Activated CD4-positive, alpha-beta T cell treated with anti-CD3 and anti-CD28 coated beads for 36 hours (primary cell): ENCODE results near the gene SOAT1. TPM values are rescaled to one million over a fixed set of nuclear protein-coding genes. Genes with fewer than 3 reads are reported as not detected.
"Not testable (repeated sequence)": the region's sequence is repeated elsewhere in the genome, so short reads cannot be mapped to it uniquely, and the experiment has no call there.

ENCODE experiments used
- ATAC-seq: fragments of 200-7000 bp; cut with Tn5 transposase; one replicate; pipeline ENCODE4 v1.10.0; 2021; ENCODE audit warnings: mild to moderate bottlenecking, moderate library complexity
- CTCF ChIA-PET: fragments of 350-600 bp; sonication (Branson Sonifier 250); formaldehyde crosslinking; loops from one replicate; lab custom pipeline; 2021; ENCODE audit warnings: antibody characterized with exemption; lab: Charles Lee
- POLR2A ChIA-PET: fragments of 350-600 bp; sonication (Branson Sonifier 250); formaldehyde crosslinking; loops from one replicate; lab custom pipeline; 2021; ENCODE audit warnings: antibody characterized with exemption, inconsistent platforms; lab: Charles Lee
- DNase-seq: peaks from one replicate; pipeline ENCODE4 v3.0.0-alpha.2; 2020
- H3K27ac Mint-ChIP-seq: one replicate; pipeline ENCODE4 v1.8.0; 2021; ENCODE audit warnings: mixed read lengths
- H3K27me3 Mint-ChIP-seq: one replicate; pipeline ENCODE4 v1.8.0; 2021; ENCODE audit warnings: mixed read lengths
- H3K36me3 Mint-ChIP-seq: one replicate; pipeline ENCODE4 v1.8.0; 2021; ENCODE audit warnings: low read depth, mixed read lengths
- H3K4me1 Mint-ChIP-seq: one replicate; pipeline ENCODE4 v1.8.0; 2021; ENCODE audit warnings: mixed read lengths
- H3K4me3 Mint-ChIP-seq: one replicate; pipeline ENCODE4 v1.8.0; 2021; ENCODE audit warnings: mild to moderate bottlenecking, moderate library complexity, mixed read lengths
- H3K9me3 Mint-ChIP-seq: one replicate; pipeline ENCODE4 v1.8.0; 2021; ENCODE audit warnings: low read depth, mixed read lengths
- intact Hi-C, 2 experiments: fragments of 100-400 bp; cut with DNase I in 1 of 2; cut with micrococcal nuclease in 1 of 2; formaldehyde crosslinking; loops; one replicate each; pipeline versions ENCODE4 v1.14.2 to v1.15.1; 2022 to 2024; cut with DNase I, micrococcal nuclease
- total RNA-seq, 2 experiments: library from RNA; stranded (reverse); gene quantifications; one replicate each; pipeline ENCODE4 v1.2.3, GENCODE V29; 2021

SOAT1 gene
- total RNA-seq, result 10 to 100 TPM; 49.8 to 52.0 TPM

DNA sequence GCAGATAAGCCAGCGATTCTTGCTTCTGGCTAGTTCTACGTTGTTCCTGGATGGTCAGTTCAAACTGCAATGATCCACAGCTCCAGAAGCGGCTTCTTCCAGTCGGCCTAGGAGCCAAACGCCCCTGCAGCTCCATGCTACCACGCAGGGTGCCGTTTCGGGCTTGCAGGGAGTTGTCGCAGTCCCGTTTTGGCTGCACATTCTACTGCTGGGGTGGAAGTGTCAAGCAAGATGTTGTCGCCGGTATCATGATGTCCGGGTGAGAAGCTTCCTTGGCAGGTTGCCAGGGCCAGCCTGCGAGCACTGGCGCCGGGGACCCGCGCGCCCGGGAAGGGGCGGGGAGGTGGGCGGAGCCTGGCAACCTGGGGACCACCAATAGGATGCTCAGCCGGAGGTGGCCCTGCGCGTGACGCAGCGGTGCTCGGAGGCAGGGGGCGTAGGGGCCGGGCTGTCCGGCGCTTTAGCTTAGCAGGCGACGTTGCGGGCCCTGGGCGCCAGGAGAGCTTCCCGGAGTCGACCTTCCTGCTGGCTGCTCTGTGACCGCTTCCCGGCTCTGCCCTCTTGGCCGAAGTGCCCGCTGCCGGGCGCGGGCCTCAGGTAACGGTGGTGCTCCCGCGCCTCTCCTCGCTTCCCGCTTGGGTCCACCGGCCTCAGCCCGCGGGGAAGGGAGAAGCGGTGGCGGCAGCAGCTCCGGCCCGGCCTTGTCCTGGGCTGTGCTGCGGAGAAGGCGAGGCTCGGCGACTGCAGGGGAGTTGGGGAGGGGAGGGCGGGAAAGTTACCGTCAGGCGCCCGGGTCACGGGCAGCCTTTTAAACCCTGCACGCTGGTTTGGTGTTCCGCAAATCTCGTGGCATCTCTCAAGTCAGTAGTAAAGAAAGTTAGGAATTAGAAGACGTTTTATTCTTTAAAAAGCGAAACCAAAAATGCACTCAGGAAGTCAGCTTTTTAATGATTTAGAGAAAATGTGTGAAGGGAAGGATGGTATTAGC lies at the start of gene SOAT1:
SOAT1 (plus strand) TSS at position 458 of the 988 bp plus-strand sequence. CDS start 8,888 bp downstream, outside the sequence.
- CTCF ChIA-PET, result interaction anchor here (0.5 to 2.8 kb wide), 17 partner anchors 10 to 709 kb away, joined by 3 to 15 read pairs (median 3); partner anchors contain the start of genes ABL2, AXDND1 and TOR3A
- H3K27me3 Mint-ChIP-seq, result no peaks in the 10 kb centered on the region
- H3K4me1 Mint-ChIP-seq, result peaks cover 40% of the 10 kb centered on the region
- POLR2A ChIA-PET, result interaction anchor here (0.5 to 0.8 kb wide), 4 partner anchors 26 to 73 kb away, joined by 3 to 4 read pairs (median 4); no protein-coding TSS in a partner anchor
- intact Hi-C loops, result loop anchor here (1.0 to 10.0 kb wide), 11 partner anchors 63 to 661 kb away; partner anchors contain the start of genes AXDND1 (in 2 of the 2), ABL2 (in 1 of the 2), CEP350 (in 1 of the 2) and FAM20B (in 1 of the 2)
- H3K27ac Mint-ChIP-seq, result peak within 1 kb of the TSS; percentile 91
- no peaks in the 10 kb centered on the region for H3K9me3 Mint-ChIP-seq
- H3K36me3 Mint-ChIP-seq, result peaks cover 11% of the 10 kb centered on the region
- peak; percentile 96 for DNase-seq
- peak; percentile 95 for ATAC-seq
- peak within 1 kb of the TSS; percentile 77 for H3K4me3 Mint-ChIP-seq

DNA sequence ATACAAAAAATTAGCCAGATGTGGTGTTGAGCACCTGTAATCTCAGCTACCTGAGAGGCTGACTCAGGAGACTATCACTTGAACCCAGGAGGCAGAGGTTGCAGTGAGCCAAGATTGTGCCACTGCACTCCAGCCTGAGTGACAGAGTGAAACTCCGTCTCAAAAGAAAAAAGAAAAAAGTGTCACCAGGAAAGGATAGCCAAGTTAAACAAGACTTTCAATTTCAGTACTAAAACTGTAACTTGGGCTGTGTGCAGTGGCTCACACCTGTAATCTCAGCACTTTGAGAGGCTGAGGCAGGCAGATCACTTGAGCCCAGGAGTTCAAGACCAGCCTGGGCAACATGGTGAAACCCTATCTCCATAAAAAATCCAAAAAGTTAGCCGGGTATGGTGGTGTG lies 48.2 kb upstream of the SOAT1 start:
- H3K4me1 Mint-ChIP-seq, H3K9me3 Mint-ChIP-seq, H3K4me3 Mint-ChIP-seq, H3K27me3 Mint-ChIP-seq, H3K27ac Mint-ChIP-seq, intact Hi-C loops, H3K36me3 Mint-ChIP-seq, DNase-seq, ATAC-seq: not testable (repeated sequence)
- POLR2A ChIA-PET, result interaction anchor here (0.6 kb wide), 1 partner anchor 83 kb away, joined by 4 read pairs; no protein-coding TSS in a partner anchor
- CTCF ChIA-PET, result interaction anchor here (0.6 kb wide), 1 partner anchor 815 kb away, joined by 4 read pairs; no protein-coding TSS in a partner anchor

DNA sequence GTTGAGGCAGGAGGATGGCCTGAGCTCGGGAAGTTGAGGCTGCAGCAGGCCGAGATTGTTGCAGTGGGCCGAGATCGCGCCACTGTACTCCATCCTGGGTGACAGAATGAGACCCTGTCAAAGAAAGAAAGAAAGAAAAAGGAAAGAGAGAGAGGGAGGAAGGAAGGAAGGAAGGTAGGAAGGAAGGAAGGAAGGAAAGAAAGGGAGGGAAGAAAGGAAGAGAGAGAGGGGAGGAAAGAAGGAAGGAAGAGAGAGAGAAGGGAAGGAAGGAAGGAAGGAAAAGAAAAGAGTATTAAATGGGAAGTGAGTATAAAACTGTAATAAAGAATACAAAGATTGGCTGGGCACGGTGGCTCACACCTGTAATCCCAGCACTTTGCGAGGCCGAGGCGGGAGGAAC lies 45.7 kb upstream of the SOAT1 start:
- ChIA-PET POLR2A (interaction anchor here (0.7 kb wide), 1 partner anchor 746 kb away, joined by 5 read pairs; no protein-coding TSS in a partner anchor), CTCF (interaction anchor here (0.7 to 1.0 kb wide), 4 partner anchors 10 to 705 kb away, joined by 3 to 4 read pairs (median 3); no protein-coding TSS in a partner anchor)
- Mint-ChIP-seq H3K9me3 (no peaks in the 10 kb centered on the region), H3K4me1 (no peaks in the 10 kb centered on the region), H3K27ac (no peak overlapping the region), H3K27me3 (no peaks in the 10 kb centered on the region), H3K36me3 (no peaks in the 10 kb centered on the region), H3K4me3 (no peak overlapping the region)
- DNase-seq, result no peak
- no peak for ATAC-seq
- intact Hi-C loops, result no loop called here

DNA sequence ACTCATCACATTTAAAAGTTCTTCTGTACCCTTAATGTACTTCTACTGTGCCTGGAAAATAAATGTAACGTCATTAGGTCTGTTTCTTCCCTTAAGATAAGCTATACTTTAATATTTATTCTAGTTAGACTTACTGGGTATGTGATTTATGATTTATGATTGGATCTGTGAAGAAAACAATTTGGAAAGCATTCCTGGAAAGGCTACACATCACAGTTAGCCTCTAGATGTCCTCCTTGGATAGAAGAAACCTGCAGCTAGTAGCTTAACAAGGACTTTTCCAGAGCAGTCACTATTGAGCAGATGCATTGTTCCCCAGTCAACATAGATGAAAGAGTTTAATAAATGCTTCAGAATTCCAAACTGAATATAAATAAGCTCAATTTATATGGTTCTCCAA lies 41.9 kb upstream of the SOAT1 start:
- no peak overlapping the region for H3K4me3 Mint-ChIP-seq
- H3K4me1 Mint-ChIP-seq, result no peaks in the 10 kb centered on the region
- ChIA-PET POLR2A (no interaction called here), CTCF (interaction anchor here (0.8 to 1.7 kb wide), 6 partner anchors 14 to 563 kb away, joined by 3 to 14 read pairs (median 4); no protein-coding TSS in a partner anchor)
- ATAC-seq, result no peak
- no peaks in the 10 kb centered on the region for H3K27me3 Mint-ChIP-seq
- H3K36me3 Mint-ChIP-seq, result no peaks in the 10 kb centered on the region
- no peak for DNase-seq
- intact Hi-C loops, result loop anchor here (1.0 kb wide), 1 partner anchor 118 kb away; no protein-coding TSS in a partner anchor
- no peaks in the 10 kb centered on the region for H3K9me3 Mint-ChIP-seq
- no peak overlapping the region for H3K27ac Mint-ChIP-seq

DNA sequence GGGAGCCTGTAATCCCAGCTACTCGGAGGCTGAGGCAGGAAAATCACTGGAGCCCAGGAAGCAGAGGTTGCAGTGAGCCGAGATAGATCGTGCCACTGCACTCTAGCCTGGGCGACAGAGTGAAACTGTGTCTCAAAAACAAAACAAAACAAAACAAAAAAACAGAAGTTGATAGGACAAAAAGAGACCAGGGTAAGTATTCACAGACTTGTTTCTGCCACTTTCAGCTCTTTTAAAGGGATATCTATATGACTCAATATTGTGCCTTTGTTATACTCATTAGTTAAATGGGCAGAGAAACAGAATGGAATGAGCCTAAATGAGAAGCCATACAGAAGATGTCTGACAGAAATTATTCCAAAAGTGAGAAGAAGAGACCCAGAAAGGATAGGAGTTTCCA lies 41.0 kb upstream of the SOAT1 start:
- no peak overlapping the region for H3K27ac Mint-ChIP-seq
- ChIA-PET POLR2A (no interaction called here), CTCF (interaction anchor here (0.6 to 1.7 kb wide), 3 partner anchors 113 to 118 kb away, joined by 4 to 14 read pairs (median 4); no protein-coding TSS in a partner anchor)
- no peaks in the 10 kb centered on the region for H3K36me3 Mint-ChIP-seq
- H3K27me3 Mint-ChIP-seq, result no peaks in the 10 kb centered on the region
- intact Hi-C loops, result no loop called here
- no peak overlapping the region for H3K4me3 Mint-ChIP-seq
- no peaks in the 10 kb centered on the region for H3K4me1 Mint-ChIP-seq
- H3K9me3 Mint-ChIP-seq, result no peaks in the 10 kb centered on the region
- DNase-seq (no peak), ATAC-seq (no peak)

DNA sequence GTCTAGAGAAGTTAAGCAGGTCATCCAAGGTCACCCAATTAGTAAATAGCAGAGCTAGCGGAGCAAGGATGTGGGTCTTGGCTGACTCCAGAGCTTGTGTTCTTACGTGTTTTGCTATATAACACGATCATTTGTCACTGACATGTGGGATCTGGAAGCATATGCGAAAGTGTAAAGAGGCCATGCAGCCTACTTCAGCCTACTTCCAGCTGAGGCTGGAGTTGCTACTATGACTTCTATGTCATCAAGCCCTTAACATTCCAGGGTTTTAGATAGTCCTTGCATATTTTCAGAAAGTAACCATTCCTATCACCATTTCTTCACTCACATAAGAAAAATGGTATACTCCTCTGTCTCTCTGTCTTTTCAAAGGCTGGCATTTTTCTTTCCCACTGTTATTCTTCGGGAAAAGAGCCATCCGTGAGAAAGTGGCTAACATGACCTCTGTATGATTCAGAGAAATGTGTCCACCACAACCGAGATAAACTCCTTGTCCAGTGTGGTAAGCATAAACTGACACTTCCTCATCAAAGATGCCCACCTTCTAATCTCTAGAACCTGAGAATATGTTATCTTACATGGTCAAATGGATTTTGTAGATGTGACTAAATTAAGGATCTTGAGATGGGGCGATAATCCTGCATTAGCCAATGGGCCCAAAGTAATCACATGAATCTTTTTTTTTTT lies 40.2 kb upstream of the SOAT1 start:
- Mint-ChIP-seq H3K36me3 (no peaks in the 10 kb centered on the region), H3K27me3 (no peaks in the 10 kb centered on the region), H3K4me3 (no peak overlapping the region), H3K27ac (no peak overlapping the region), H3K4me1 (no peaks in the 10 kb centered on the region), H3K9me3 (no peaks in the 10 kb centered on the region)
- CTCF ChIA-PET, result interaction anchor here (0.6 to 0.7 kb wide), 2 partner anchors 112 to 172 kb away, joined by 3 to 4 read pairs; no protein-coding TSS in a partner anchor
- intact Hi-C loops, result no loop called here
- ATAC-seq (no peak), DNase-seq (no peak)
- POLR2A ChIA-PET, result no interaction called here

DNA sequence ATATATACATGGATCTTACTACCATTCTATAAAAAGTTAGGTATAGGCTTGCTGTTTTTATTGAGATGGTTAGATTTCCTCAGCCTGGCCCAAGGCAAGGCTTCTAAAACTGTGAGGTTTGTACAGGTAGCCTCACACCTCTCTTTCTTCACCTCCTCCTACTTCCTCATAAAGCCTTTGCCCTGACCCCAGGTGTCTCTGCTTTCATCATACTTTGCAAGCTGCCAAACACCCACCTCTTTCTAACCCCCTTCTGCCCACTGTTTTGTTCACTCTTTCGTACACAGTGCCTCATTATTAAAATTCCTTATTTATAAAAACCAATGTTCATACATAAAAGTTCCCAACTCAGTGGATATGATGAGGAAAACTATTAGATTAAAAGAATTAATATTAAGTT lies 31.4 kb upstream of the SOAT1 start:
- no peak for ATAC-seq

DNA sequence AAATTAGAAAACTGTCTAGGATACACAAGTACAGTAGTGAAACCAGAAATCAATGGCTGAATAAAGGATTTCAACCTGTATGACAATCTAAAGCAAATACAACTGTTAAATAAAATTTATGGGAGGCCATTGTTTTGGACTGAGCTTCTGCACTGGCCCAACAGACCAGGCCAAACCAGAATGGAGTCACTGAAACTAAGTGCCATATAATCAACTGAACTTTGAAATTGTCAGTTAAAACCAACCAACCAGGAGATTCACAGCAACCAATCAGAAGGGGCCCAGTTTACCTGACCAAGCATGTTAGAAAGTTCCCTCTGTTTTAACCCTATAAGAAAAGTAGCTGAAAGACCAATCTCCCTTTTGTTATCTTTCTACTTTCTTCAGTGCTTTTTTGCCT lies 30.5 kb upstream of the SOAT1 start:
- no peak for ATAC-seq
- CTCF ChIA-PET, result interaction anchor here (0.8 to 1.1 kb wide), 2 partner anchors 14 to 78 kb away, joined by 3 to 4 read pairs; no protein-coding TSS in a partner anchor
- no peak overlapping the region for H3K27ac Mint-ChIP-seq
- no peaks in the 10 kb centered on the region for H3K27me3 Mint-ChIP-seq
- no peaks in the 10 kb centered on the region for H3K36me3 Mint-ChIP-seq
- POLR2A ChIA-PET, result no interaction called here
- intact Hi-C loops, result no loop called here
- H3K4me3 Mint-ChIP-seq, result no peak overlapping the region
- H3K4me1 Mint-ChIP-seq, result no peaks in the 10 kb centered on the region
- no peak for DNase-seq
- no peaks in the 10 kb centered on the region for H3K9me3 Mint-ChIP-seq

More for the DNA sequence above, 31.4 kb upstream of the SOAT1 start:
- H3K9me3 Mint-ChIP-seq, result no peaks in the 10 kb centered on the region
- CTCF ChIA-PET, result interaction anchor here (1.1 kb wide), 1 partner anchor 13 kb away, joined by 3 read pairs; no protein-coding TSS in a partner anchor
- H3K27me3 Mint-ChIP-seq, result no peaks in the 10 kb centered on the region
- H3K27ac Mint-ChIP-seq, result no peak overlapping the region
- H3K4me3 Mint-ChIP-seq, result no peak overlapping the region
- no peaks in the 10 kb centered on the region for H3K4me1 Mint-ChIP-seq
- no peak for DNase-seq
- no peaks in the 10 kb centered on the region for H3K36me3 Mint-ChIP-seq
- POLR2A ChIA-PET, result no interaction called here
- intact Hi-C loops, result no loop called here

DNA sequence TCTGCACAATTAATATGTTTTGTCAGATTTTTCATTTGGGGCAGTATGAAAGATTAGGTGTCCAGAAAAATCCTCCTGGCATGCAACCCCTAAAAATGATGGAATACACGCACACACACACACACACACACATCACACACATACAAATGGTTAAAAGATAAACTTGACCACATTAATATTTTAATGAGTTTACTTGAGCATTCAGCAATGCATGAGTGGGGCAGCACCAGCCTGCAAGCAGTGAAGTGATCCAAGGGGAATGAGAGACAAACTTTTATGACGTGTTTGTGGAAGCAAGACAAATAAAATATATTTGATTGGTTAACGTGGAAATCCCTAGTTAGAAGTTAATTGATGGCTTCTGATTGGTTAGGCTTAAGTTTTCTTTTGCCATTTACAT lies 29.1 kb upstream of the SOAT1 start:
- intact Hi-C loops, result no loop called here
- ATAC-seq, result no peak
- Mint-ChIP-seq H3K4me1 (no peaks in the 10 kb centered on the region), H3K27ac (no peak overlapping the region), H3K9me3 (no peaks in the 10 kb centered on the region), H3K4me3 (no peak overlapping the region), H3K27me3 (no peaks in the 10 kb centered on the region), H3K36me3 (no peaks in the 10 kb centered on the region)
- POLR2A ChIA-PET, result no interaction called here
- CTCF ChIA-PET, result no interaction called here
- DNase-seq, result no peak

DNA sequence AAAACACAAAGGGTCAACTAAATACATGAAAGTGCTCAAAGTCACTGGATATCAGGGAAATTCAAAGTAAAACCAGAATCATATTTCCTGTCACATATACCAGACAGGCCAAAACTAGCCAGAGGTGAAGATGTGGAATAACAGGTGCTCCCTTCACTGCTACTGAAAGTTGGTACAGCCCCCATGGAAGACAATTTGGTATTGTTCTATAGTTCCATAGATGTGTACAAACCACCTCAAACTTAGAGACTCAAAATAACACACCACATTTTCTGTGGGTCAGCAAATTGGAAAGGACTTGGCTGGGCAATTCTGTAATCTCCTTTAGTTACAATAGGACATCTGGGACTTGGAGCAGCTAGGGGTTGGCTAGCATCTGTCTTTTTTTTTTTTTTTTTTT lies 24.5 kb upstream of the SOAT1 start:
- intact Hi-C loops, result no loop called here
- H3K9me3 Mint-ChIP-seq, result no peaks in the 10 kb centered on the region
- no peak overlapping the region for H3K4me3 Mint-ChIP-seq
- H3K27me3 Mint-ChIP-seq, result no peaks in the 10 kb centered on the region
- ChIA-PET POLR2A (no interaction called here), CTCF (no interaction called here)
- ATAC-seq (no peak), DNase-seq (no peak)
- no peaks in the 10 kb centered on the region for H3K36me3 Mint-ChIP-seq
- H3K4me1 Mint-ChIP-seq, result no peaks in the 10 kb centered on the region
- H3K27ac Mint-ChIP-seq, result no peak overlapping the region

DNA sequence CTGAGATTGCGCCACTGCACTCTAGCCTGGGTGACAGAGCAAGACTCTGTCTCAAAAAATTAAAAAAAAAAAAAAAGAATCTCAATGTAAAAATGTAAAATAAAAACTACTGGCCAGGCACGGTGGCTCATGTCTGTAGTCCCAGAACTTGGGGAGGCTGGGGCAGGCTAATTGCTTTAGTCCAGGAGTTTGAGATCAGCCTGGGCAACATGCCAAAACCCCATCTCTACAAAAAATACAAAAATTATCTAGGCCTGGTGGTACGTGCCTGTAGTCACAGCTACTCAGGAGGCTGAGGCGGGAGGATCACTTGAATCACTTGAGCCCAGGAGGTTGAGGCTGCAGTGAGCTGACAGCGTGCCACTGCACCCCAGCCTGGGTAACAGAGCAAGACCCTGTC lies 19.2 kb upstream of the SOAT1 start:
- H3K36me3 Mint-ChIP-seq, intact Hi-C loops, POLR2A ChIA-PET, DNase-seq, H3K27me3 Mint-ChIP-seq, H3K4me1 Mint-ChIP-seq, ATAC-seq, H3K4me3 Mint-ChIP-seq, H3K27ac Mint-ChIP-seq, CTCF ChIA-PET, H3K9me3 Mint-ChIP-seq: not testable (repeated sequence)
